GM21825 (cell line): ENCODE results near the gene C1QTNF12.
A peak's percentile ranks its signal among the peaks of the same experiment; 100 is the strongest.

Experiments used
- ATAC-seq: cut with Tn5 transposase; IDR thresholded peaks from one replicate; pipeline ENCODE4 v1.9.1; 2021; ENCODE audit warnings: mild to moderate bottlenecking, moderate library complexity; ENCODE audit not compliant: unreplicated experiment

The C1QTNF12 gene

DNA sequence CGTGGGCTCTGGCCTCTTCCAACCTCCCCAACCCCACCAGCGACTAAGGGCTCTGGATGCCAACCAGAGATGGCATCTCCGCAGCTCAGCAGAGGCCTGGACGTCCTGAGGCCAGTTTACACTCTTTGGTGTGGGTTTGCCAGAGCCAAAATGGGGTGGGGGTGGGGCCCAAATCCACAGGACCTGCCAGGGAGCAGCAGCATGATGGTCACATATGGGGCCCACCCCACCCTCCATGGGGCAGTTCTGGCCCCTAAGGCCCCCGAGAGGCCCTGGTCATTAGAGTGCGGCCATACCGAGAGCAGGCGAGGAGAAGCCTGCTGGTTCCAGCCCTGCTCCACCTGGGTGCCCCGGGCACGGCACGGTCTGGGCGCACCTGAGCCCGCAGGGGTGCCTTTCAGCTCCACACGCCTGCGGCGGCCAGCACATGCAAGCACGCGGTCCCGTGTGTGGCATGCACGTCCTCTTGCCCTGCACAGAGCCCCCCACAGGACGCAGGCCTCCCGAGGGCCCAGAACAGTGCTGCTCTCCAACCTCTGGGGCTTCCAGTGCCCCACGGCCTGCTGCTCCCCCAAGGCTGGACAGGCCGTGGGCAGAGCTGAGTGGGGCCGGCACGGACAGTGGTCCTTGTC is 4.8 kb downstream of the C1QTNF12 start:
- ATAC-seq, result no peak

DNA sequence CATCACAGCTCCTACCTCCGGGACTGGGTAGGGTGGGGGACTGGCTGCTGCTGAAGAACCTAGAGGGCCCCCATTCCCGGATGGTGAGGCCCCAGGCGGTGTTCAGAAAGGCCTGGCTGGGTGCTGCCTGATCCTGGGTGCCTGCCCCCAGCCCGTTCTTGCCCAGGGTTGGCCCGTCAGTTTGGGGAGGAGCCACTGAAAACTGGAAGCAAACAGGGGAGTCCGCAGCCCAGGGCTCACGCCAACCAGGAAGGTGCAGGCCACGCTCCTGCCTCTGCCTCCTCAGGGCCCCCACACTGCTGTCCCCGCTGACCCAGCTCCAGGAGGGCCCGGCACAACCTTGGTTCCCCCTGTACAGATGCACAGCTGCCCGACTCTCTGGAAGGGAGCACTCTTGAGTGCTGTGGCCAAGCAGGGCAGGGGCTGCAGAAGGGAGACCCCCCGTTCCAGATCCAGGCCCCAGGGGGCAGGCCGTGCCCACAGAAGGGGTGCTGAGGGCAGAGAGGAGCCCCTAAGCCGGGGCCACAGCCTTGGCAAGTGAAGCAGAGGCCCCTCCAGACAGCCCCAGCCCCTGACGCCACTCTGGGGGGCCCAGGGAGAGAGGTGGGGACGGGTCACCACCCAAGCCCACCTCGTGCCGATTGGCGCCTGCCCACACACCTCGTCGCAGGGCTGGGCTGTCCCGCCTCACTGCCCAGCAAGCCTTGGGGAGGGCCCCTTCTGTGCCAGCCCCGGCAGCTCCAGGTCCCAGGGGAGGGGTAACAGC is 5.5 kb downstream of the C1QTNF12 start:
- no peak for ATAC-seq

DNA sequence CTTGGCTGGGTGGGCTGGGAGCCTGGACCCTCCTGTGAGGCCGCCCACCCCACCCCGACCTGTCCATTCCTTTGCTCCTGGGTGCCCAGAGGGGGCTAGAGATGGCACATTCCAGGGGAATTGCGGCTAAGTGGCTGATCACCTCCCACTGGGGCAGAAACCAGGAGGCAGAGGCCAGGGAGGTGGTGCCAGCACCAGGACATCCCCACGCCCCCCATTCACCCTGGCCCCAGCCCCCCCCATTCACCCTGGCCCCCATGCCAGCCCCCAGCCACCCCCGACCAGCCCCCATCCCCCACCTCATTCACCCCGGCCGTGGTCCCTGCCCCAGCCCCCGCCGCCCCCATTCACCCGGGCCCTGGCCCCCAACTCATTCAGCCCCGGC is 6.2 kb downstream of the C1QTNF12 start:
- ATAC-seq, result no peak

DNA sequence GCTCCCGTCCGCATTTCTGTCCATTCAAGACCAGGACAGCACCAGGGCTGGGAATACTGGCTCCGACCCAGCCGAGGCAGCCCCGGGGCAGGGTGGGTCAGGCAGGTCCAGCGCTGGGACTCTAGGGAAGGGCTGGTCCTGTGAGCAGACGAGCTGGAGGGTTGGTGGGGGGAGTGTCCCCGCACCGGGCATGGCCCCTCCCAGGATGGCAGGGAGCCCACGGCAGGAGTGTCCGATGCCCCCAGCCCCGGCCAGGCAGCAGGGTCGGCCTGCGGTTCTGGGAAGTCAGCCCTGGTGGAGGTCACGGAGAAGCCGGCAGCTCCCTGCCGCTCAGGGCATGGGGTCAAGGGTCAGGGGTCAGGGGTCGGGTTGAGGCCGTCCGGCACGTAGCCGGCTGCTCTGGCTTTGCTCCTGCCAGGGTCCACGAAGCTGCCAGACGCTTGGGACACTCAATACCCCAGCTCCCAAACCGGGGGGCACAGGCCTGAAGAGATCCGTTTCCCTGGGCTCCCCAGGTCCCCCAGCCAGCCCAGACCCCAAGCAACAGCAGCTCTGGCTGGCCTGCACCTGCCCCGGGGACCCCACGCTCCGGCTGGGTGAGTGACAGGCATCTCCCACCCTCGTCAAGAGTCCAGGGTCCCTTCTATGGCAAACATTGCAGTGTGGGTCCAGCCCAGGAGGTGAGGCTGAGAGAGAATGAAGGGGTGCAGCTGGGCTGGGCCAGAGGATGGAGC is 6.7 kb downstream of the C1QTNF12 start:
- ATAC-seq, result no peak

DNA sequence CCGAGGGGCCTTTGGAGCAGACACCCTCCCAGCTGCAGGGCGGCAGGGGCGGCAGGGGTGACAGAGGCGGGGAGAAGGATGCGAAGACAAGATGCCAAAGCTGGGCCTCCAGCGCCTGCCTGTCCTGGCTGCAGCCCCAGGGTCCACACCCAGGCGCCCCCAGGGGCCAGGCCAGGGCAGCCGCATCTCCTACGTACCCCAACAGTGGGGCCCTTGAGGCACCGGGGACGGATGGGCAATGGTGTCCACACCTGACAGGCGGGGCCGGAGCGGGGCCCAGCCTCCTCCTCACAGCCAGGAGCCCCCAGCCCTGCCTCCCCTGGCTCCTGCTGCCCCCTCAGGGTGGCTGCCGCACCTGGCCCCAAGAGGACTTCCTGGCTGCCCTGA is 7.3 kb downstream of the C1QTNF12 start:
- ATAC-seq, result no peak

DNA sequence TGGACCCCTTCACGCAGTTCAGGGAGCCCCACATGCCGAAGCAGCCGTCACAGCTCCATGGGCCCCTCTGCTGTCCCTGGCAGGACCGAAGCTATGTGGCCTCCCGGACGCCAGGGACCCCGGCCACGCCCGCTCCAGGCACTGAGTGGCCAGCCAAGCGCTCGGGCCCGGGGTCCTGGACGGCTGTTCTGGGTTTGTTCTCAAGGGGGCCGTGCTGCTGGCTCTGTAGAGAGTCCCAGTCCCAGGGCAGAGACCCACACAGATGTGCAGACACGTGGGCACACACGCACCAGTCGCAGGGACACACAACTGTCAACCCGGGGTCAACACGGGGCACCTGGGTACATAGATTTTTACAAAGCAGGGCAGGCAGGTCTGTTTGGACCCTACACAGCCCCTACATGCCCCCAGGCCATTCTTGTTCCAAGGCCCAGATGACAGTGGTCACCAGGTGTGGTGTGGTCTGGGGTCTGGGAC is 7.8 kb downstream of the C1QTNF12 start:
- no peak for ATAC-seq

DNA sequence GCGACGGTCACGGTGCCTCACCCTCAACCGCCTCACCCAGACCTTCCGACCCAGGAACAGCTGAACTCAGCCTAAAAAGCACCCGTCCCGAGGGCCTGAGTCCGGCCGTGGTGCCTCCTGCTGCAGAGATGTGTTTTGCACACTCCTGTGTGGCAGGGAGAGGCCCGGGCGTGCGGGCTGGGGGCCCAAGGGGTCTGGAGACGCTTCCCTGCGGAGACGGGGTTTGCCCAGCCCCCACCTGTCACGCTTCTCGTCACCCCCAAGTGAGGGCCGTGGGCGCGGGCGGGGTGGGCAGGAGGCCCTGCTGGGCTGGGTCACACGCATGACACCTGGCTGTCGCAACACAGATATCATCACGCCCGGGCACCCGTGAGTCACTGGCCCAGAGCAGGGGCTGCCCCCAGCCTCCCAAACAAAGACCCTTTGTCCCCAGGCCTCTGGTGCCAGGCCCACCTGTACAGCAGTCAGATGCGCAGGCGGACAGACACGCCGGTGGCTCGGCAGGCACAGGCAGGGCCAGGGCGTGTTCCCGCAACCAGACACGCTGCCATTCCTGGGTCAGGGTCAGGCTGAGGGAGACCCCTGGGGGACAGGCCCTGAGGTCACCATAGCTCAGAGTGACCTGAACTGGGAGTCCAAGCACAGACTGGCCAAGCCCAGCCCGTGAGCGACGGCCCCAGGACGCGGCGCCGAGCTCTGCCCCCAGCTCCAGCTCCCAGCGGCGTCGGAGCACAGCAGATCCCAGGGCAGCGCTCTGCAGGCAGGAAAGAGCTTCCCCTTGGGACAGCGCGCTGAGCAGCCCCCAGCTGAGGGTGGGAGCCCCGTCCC is 8.4 kb downstream of the C1QTNF12 start:
- no peak for ATAC-seq

DNA sequence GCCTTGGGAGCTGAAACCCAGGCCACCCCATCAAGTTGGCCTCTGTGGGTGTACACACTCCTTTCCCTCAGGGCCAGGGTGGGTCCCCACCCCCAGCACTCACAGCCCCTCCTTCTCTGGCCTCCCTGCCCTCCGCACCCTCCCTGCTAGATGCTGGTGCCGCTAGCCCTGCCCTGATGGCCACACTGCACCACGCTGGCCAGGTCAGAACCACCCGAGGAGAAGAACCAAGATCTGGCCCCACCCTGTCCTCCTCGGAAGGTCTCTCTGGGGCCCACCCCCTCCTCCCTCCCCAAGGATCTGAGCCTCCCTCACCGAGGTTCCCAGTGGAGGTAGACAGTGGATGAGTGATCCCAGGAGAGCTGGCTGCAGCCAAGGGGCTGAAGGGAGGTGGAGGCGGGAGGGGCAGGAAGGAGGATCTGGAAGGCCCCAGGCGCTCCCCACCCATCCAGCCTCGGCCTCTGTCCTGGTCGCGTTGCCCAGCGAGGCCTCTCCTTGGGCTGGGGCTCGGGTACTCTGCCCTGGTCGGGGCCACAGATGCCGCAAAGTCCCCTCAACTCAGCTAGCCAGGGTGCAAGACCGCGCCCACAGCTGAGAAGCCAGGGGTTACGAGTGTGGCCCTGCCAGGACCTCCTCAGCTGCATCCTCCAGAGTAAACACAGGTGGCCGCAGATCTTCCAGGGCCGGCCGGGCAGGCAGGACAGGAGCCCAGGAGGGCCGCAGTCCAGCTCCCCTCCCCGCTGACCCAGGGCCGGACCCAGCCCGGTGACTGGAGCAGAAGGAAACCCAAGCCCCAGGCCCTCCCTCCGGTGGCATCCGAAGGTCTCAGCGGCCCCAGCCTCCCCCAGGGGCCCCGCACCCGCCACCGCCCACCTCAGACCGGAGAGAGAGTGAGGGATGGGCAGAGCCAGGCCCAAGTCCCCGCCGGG is 9.3 kb downstream of the C1QTNF12 start:
- no peak for ATAC-seq

DNA sequence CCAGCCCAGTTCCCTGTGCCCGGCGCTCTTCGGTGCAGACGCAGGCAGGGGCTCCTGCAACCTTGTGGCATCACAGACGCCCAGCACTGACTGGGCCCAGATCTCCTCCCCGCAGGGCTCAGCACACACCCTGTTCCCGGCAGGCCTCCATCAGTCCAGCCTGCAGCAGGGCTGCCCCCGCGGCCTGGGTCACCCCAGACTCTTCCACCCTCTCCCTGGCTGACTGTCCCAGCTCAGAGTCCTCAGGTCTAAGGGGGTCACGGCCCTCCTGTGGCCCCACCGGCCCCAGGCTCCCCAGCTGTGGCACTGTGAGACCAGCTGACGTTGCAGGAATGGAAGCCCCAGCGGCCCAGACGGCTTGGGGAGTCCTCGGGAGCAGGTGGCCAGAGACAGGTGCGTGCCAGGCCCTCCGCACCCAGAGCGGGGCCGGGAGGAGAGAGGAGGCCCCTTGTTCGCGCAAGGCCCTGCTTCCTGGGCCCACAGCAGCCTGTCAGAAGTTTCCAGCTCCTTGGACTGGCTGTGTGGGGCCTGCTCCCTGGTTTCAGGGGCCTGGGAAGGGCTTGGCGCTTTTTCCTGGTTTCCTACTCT is 10.3 kb downstream of the C1QTNF12 start:
- no peak for ATAC-seq

DNA sequence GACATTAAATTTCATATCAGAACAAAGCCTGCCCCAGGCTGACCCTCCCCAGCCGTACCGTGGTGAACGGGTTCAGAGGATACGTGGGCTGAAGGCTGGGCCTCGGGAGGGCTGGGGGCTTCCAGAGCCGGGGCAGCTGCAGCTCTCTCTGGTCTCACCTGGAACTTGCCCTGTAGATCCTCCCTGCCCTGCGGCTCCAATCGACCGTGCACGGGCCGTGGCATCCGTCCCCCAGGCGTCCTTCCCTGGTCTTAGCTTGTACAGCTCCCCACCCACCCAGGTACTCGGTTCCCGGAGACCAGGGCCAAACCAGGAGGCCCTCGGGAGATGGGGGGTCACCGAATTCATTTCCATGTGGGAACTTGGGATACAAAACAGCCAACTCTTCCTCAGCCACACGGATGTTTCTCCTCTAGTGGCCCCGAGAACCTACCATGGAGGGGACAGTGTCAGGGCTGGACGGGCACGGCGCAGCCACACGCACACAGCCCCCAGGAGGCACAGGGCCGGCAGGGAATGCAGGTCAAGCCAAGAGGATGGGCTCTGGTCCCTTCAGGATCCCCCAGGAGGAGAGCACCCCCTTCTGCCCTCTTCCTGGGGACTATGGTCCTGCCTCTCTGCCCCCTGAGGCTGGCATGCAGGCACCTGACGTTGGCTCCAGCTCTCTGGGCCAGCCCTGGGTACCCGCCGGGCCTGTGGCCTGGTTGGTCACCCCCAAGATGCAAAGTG is 11.3 kb downstream of the C1QTNF12 start:
- ATAC-seq, result no peak

DNA sequence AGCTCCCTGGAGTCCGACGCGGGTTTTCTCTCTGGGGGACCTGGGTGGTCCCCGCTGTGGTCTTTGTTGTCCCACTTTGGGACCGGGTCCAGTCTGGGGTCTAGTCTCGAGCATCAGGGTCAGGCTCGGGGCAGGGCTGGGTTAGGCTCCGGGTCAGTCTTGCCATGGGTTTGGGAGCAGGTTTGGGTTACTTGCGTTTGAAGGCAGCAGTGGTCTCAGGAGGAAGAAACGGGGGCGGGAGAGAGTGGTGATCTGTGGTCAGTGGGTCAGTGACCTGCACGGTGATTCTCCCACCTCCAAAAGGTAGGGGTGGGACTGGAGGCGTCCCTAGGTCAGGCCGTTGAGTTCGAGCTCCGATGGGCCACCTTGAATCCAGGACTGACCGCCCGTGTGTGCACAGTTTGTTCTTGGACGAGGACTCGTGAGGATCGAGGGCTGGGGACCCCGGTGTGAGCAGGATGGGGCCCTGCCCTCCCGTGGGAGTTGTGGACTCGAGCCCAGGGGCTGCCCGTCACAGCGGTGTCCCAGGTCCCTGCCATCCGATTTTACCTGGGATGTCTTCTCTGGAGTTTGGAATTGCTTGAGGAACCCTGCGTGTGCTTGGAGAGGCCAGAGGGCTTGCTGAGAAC is 12.2 kb downstream of the C1QTNF12 start:
- ATAC-seq, result no peak

DNA sequence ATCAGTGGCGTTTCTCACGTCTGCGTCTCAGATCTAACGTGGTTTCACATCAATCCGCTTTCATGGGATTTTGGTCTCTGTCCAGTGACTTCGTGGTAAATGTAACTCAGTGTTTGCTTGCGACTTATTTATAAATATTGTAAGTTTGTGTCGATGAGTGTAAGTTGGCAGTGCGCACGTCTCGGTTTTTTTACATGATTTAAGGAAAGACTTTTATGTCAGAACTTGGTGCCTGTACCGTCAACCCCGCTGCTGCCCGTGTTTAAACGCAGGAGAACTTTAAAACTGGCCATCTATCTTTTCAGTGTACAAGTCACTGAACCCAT is 13.0 kb downstream of the C1QTNF12 start:
- no peak for ATAC-seq

DNA sequence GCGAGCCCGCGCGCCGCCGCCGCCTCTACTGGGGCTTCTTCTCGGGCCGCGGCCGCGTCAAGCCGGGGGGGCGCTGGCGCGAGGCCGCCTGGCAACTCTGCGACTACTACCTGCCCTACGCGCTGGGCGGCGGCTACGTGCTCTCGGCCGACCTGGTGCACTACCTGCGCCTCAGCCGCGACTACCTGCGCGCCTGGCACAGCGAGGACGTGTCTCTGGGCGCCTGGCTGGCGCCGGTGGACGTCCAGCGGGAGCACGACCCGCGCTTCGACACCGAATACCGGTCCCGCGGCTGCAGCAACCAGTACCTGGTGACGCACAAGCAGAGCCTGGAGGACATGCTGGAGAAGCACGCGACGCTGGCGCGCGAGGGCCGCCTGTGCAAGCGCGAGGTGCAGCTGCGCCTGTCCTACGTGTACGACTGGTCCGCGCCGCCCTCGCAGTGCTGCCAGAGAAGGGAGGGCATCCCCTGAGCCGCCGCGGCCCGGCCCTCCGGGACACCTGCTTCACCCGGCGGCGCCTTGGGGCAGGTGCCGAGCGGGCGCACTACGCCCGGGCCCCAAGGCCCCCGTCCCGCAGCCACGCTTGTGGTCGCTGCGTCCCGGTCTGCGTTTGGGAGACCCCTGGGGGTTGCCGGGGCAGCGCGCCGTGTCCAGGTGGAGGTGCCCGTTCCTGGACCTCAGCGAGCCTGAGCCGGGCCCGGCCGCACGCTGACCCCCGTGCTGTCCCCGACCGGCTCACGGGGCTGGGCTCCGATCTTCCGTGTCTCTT is 13.5 kb downstream of the C1QTNF12 start:
- ATAC-seq, result no peak

DNA sequence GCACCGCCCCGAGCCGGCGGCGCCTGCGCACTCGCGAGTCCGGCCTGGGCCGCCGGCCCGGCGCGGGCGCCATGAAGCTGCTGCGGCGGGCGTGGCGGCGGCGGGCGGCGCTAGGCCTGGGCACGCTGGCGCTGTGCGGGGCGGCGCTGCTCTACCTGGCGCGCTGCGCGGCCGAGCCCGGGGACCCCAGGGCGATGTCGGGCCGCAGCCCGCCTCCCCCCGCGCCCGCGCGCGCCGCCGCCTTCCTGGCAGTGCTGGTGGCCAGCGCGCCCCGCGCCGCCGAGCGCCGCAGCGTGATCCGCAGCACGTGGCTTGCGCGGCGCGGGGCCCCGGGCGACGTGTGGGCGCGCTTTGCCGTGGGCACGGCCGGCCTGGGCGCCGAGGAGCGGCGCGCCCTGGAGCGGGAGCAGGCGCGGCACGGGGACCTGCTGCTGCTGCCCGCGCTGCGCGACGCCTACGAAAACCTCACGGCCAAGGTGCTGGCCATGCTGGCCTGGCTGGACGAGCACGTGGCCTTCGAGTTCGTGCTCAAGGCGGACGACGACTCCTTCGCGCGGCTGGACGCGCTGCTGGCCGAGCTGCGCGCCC is 14.2 kb downstream of the C1QTNF12 start, which contains the start of gene B3GALT6:
TSS of gene B3GALT6 (plus strand) at position 30 of the 588 bp plus-strand sequence. CDS start at position 72, 42 bp downstream.
- peak; percentile 13 for ATAC-seq

DNA sequence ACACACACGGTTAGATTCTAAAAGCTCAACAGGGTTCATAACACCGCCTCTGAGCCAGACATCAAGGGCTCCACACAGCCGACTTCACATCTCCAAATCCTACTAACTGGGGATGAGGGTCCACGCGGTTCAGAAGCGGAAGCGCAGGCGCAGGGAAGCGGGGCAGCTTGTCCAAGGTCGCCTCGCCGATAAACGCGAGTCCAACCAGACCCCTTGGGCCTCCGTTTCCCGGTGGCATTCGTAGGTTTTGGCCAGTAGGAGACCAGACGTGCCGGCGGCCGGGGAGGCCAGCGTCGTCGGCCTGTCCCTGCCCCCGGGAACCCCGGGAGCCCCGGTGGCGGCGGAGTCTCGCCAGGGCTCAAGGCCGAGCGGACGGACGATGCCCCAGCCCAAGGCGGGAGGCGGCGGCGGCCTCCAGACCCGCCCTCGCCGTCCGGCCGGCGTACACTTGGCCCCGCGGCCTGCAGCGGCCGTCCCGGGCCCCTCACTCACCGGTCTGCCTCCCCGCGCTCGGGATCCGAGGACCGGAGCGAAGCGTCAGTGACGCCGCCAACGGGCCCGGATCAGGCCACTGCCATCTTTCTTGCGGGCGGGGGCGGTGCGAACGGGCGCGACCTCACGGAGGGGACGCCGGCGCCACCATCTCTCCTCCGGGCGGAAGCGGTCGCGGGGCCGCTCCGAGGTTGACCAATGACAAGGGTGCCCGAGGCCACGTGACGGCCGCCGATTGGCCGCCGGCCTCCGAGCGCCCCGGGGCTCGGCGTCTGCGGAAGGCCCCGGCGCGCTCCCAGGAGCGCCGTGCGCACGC is 14.9 kb downstream of the C1QTNF12 start, which contains the start of gene SDF4:
TSS of gene SDF4 (minus strand) at position 602 of the 808 bp plus-strand sequence. CDS start 3,229 bp downstream, outside the sequence.
- peak; percentile 78 for ATAC-seq

DNA sequence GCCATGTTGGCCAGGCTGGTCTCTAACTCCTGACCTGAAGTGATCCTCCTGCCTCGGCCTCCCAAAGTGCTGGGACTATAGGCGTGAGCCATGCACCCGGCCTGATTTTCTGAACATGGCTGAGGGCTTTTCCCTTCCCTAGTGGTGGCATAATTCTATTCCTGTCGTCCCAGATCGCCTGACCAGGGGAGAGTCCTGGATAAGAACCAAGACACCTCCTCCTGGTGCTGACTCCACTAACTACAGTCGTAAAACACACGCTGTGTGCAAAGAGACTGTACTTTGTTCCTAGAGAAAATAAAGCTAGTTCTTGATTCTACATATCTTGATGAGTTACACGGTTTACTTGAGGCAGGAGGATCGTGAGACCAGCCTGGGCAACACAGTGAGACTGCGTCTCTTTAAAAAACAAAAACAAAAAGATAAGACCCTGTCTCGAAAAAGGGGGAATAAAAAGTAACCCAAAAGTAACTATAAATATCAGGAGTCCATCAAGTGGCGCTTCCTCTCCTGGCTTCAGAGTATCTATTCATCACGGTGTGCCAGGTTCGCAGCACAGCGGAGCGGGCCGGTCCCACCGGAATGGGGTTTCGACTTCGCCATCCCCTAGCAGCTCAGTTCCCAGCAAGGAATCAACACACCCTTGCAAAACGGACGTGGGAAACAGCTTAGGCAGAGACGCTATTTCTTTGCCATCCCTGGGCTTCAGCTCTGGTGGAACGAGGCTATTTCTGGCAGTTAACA is 15.7 kb downstream of the C1QTNF12 start:
- ATAC-seq, result no peak
